ENCODE results near the gene SPRED2. TPM values are rescaled to one million over a fixed set of nuclear protein-coding genes. Genes with fewer than 3 reads are reported as not detected.

Gene SPRED2
- total and polyA plus RNA-seq, 4 donors = 6.7 to 7.5 (median 7.1) TPM

GRCh38 chr2:65326276-65326675 is 106.1 kb downstream of the SPRED2 start:
- Histone ChIP-seq H3K27me3 (ENCODE audit: control insufficient read depth in 4 of 4, insufficient read depth in 4 of 4, low read length in 3 of 4) (no peaks in the 10 kb centered on the region), H3K9ac (ENCODE audit: low read depth in 1 of 2, low read length in 2 of 2) (no peak overlapping the region), H3K36me3 (ENCODE audit: control insufficient read depth in 4 of 4, insufficient read depth in 3 of 4, low read depth in 1 of 4, low read length in 3 of 4) (peaks cover under 1 to 21% (median 15%) of the 10 kb centered on the region in 4 donors), H3K4me3 (ENCODE audit: low read depth in 1 of 3, low read length in 3 of 3) (no peak overlapping the region), H3K4me1 (ENCODE audit: control insufficient read depth in 4 of 4, insufficient read depth in 4 of 4, low read length in 3 of 4) (no peaks in the 10 kb centered on the region), H3K27ac (ENCODE audit: low read depth in 1 of 2, low read length in 2 of 2) (no peak overlapping the region), H3K9me3 (ENCODE audit: control insufficient read depth in 4 of 4, low read length in 3 of 4) (no peaks in the 10 kb centered on the region)
- DNase-seq (ENCODE audit: low spot score) = no peak
- 95% methylated on average over 4 of the region's 4 CpGs for WGBS
- TF ChIP-seq SP1 (IDR thresholded peaks at IDR 0.05) = no peak
- no peak for TF ChIP-seq RXRA (IDR thresholded peaks at IDR 0.05)
- no peak for TF ChIP-seq YY1 (IDR thresholded peaks at IDR 0.05)
- no peak for TF ChIP-seq REST (IDR thresholded peaks at IDR 0.05)
- TF ChIP-seq ATF3 (IDR thresholded peaks at IDR 0.05) = no peak
- no peak for TF ChIP-seq TAF1 (conservative IDR thresholded peaks at IDR 0.05)
- no peak for TF ChIP-seq MAX (IDR thresholded peaks at IDR 0.05)
- no peak for TF ChIP-seq JUND (IDR thresholded peaks at IDR 0.05)
- no peak for TF ChIP-seq GABPA (IDR thresholded peaks at IDR 0.05 in 1 of 2, conservative IDR thresholded peaks at IDR 0.05 in 1 of 2)
- no peak for TF ChIP-seq HNF4A (conservative IDR thresholded peaks at IDR 0.05)
- no peak for TF ChIP-seq FOXA1 (IDR thresholded peaks at IDR 0.05)
- no peak for TF ChIP-seq FOXA2 (IDR thresholded peaks at IDR 0.05)
- no peak for TF ChIP-seq NR2F2 (IDR thresholded peaks at IDR 0.05)
- no peak for TF ChIP-seq CTCF (IDR thresholded peaks at IDR 0.05; ENCODE audit: low read depth, low read length, missing input control)
- no peak for TF ChIP-seq EGR1 (IDR thresholded peaks at IDR 0.05; ENCODE audit: low read depth in 2 of 2)
- no peak for TF ChIP-seq RAD21 (IDR thresholded peaks at IDR 0.05)
- TF ChIP-seq ZBTB33 (IDR thresholded peaks at IDR 0.05) = no peak
- TF ChIP-seq HNF4G (IDR thresholded peaks at IDR 0.05) = no peak
